Osteocyte (in vitro differentiated cells): Measurements from ENCODE around the gene EMSY. TPM values are rescaled to one million over a fixed set of nuclear protein-coding genes. Genes with fewer than 3 reads are reported as not detected.
"Not testable (repeated sequence)": the region's sequence is repeated elsewhere in the genome, so short reads cannot be mapped to it uniquely, and the experiment has no call there.

Experiments used
- DNase-seq: peaks from one replicate; pipeline ENCODE4 v3.0.0; 2021; ENCODE audit warnings: mixed read lengths; ENCODE audit not compliant: unreplicated experiment; ENCODE audit errors: extremely low spot score
- H3K27ac Mint-ChIP-seq: one replicate; pipeline ENCODE4 v1.8.0; 2021; ENCODE audit warnings: mild to moderate bottlenecking, mixed read lengths; ENCODE audit not compliant: unreplicated experiment
- H3K27me3 Mint-ChIP-seq: one replicate; pipeline ENCODE4 v1.8.0; 2021; ENCODE audit warnings: mixed read lengths; ENCODE audit not compliant: unreplicated experiment
- H3K36me3 Mint-ChIP-seq: one replicate; pipeline ENCODE4 v1.8.0; 2021; ENCODE audit warnings: mixed read lengths; ENCODE audit not compliant: unreplicated experiment
- H3K4me1 Mint-ChIP-seq: one replicate; pipeline ENCODE4 v1.8.0; 2021; ENCODE audit warnings: mixed read lengths; ENCODE audit not compliant: unreplicated experiment
- H3K4me3 Mint-ChIP-seq: one replicate; pipeline ENCODE4 v1.8.0; 2021; ENCODE audit warnings: mild to moderate bottlenecking, moderate library complexity, mixed read lengths; ENCODE audit not compliant: unreplicated experiment
- H3K9me3 Mint-ChIP-seq: one replicate; pipeline ENCODE4 v1.8.0; 2021; ENCODE audit warnings: mixed read lengths; ENCODE audit not compliant: unreplicated experiment
- total RNA-seq: library from RNA; stranded (reverse); gene quantifications from 2 replicates; pipeline ENCODE4 v1.2.1, GENCODE V29; 2021
- TF ChIP-seq, protein P1 (sequence below): fragments of 200-600 bp; sonication (generic); IDR thresholded peaks from 2 replicates; pipeline ENCODE4 v1.5.0; 2021; ENCODE audit warnings: antibody characterized with exemption, mild to moderate bottlenecking, moderate library complexity

Gene EMSY
- total RNA-seq, 1 donor from 2014 or later, result 23.8 TPM

DNA sequence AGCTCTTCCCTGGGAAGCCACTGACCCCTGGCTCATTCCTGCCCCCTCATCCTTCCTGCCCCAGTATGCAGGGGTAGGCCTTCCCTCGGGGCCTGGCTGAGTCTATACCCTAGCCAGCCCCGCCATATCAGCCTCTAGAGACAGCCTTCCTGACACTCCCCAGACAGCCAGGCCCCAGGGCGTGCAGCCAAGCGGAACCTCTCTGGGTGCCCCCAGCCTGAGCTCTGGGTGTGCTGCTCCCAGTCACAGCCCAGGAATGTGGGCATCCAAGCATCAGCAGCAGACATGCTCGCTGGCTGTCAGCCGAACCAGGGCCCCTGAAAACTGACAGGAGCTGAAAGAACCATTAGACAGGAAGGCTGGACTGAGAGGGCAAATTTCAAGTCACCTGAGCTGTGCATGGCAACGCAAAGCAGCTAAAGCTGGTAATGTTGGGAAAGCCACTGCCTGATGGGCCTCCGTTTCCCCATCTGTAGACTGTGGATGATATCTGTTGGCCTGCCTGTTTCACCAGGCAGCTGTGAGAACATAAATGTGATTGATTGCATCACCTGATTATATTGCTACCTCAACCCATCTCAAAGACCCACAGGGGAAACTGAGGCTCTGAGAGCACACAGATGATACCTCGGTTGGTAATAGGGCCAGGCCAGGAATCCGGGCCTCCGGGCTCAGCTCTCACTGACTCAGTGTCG, 132.6 kb downstream of the EMSY start:
- Mint-ChIP-seq H3K36me3 (no peaks in the 10 kb centered on the region), H3K9me3 (peaks cover 8% of the 10 kb centered on the region), H3K4me1 (peaks cover 74% of the 10 kb centered on the region), H3K27ac (peak overlapping the region; percentile 94), H3K27me3 (no peaks in the 10 kb centered on the region), H3K4me3 (no peak overlapping the region)
- DNase-seq, result peak; percentile 92
- TF ChIP-seq, protein P1, sequence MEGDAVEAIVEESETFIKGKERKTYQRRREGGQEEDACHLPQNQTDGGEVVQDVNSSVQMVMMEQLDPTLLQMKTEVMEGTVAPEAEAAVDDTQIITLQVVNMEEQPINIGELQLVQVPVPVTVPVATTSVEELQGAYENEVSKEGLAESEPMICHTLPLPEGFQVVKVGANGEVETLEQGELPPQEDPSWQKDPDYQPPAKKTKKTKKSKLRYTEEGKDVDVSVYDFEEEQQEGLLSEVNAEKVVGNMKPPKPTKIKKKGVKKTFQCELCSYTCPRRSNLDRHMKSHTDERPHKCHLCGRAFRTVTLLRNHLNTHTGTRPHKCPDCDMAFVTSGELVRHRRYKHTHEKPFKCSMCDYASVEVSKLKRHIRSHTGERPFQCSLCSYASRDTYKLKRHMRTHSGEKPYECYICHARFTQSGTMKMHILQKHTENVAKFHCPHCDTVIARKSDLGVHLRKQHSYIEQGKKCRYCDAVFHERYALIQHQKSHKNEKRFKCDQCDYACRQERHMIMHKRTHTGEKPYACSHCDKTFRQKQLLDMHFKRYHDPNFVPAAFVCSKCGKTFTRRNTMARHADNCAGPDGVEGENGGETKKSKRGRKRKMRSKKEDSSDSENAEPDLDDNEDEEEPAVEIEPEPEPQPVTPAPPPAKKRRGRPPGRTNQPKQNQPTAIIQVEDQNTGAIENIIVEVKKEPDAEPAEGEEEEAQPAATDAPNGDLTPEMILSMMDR, result no peak

DNA sequence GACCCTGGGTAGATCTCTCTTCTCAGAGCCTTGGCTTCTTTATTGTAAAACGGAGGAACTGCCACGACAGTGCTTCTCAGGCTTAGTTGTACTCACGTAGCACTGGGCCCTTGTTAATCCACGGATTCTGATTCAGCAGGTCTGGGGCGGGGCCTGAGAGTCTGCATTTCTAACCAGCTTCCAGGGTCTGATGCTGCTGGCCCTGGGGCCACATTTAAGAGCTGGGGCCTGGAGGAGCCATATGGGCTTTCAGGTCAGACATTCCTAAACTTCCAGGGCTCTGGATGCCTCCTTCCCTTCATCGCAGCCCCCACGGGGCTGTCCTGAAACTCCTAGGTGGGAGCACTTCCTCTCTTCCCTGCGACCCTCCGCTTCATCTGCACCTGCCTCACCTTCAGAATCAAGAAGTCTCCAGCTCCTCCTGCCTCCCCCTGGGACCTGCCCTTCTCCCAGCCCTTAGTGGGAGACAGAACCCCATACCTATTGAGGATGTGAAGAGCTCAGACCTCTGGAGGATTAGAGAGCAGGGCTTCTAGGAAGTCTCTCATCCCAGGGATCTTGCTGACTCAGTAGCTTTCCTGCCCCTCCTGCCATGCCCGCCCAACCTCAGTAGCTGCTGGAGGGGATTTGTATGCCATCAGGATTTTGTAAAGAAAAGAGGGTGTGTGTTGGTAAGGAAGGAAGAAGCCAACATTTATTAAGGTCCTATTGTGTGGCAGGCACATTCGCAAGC, 133.3 kb downstream of the EMSY start:
- Mint-ChIP-seq H3K27me3 (no peaks in the 10 kb centered on the region), H3K9me3 (peaks cover 8% of the 10 kb centered on the region), H3K27ac (peak overlapping the region; percentile 94), H3K36me3 (no peaks in the 10 kb centered on the region), H3K4me1 (peaks cover 74% of the 10 kb centered on the region), H3K4me3 (no peak overlapping the region)
- TF ChIP-seq, protein P1, result no peak
- DNase-seq, result no peak

DNA sequence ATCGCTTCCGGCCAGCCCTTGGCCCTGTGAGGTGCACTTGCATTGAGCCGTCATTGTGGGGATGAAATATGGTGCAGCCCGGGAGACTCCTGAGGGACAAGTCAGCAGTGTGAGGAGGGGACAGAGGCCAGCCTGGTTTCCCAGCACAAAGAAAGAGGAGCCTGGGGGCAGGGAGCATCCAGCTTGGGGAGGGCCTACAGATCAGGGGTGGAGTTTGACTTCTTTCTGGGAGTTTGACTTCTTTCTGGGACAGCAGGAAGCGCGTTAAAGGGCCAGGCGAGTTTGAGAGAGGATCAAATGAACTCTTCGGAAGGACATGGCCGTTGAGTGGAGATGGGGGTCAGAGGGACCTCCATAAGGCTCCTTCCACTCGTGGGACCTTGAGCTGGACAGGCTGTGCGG, 133.8 kb downstream of the EMSY start:
- no peaks in the 10 kb centered on the region for H3K27me3 Mint-ChIP-seq
- H3K4me1 Mint-ChIP-seq, result peaks cover 68% of the 10 kb centered on the region
- TF ChIP-seq, protein P1, result no peak
- peaks cover 6% of the 10 kb centered on the region for H3K9me3 Mint-ChIP-seq
- peak overlapping the region; percentile 94 for H3K27ac Mint-ChIP-seq
- no peaks in the 10 kb centered on the region for H3K36me3 Mint-ChIP-seq
- DNase-seq, result no peak
- no peak overlapping the region for H3K4me3 Mint-ChIP-seq

DNA sequence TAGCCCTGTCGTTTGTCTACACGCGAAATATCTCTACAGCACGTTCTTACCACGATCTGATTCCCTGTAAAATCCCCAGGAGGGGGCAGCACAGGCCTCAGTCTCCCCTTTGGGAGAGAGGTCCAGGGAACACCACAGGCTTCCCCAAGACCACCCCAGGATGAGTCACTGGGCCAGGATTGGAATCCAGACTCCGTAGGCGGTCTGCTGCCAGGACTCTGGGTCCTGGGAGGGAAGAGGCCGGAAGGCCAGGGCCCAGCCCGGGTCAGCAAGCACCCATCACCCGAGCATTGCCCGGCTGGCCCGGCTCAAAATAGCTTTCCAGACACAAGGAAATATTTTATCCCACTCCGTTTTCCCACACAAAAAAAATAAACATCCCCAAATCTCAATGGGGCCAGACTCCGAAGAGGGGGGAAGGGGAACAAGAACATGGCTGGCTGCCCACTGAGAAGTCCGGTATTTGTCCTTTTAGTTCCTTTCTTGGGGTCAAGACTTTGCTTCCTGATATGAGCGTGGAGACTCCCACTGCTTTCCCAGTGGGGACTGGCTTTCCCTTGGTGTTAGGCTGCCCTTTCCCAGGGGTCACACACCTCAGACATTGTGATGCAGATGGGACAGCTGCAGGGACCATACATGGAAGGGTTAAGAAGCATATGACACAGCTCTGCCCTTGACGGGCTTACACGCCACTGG, 134.4 kb downstream of the EMSY start:
- TF ChIP-seq, protein P1, result peak; percentile 63
- H3K27ac Mint-ChIP-seq, result peak overlapping the region; percentile 94
- peaks cover 63% of the 10 kb centered on the region for H3K4me1 Mint-ChIP-seq
- H3K36me3 Mint-ChIP-seq, result no peaks in the 10 kb centered on the region
- peaks cover under 1% of the 10 kb centered on the region for H3K9me3 Mint-ChIP-seq
- H3K27me3 Mint-ChIP-seq, result no peaks in the 10 kb centered on the region
- DNase-seq, result no peak
- H3K4me3 Mint-ChIP-seq, result peak overlapping the region; percentile 5

DNA sequence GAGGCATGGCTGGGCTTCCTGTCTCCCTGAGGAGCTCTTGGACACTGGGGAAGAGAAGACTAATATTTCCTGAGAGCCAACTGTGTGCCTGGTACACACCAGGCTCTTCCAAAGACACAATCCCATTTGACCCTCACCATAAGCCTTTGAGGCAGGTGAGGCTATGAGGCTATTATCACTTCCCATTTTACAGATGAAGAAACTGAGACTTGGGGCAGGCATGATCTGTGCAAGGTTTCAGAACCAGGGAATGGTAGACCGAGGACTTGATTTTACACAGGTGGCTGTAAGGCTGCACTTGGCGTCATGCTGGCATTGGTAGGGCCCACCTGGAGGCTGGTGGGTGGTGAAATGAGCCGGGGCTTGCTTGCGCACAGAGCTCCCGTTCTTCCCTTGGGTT, 134.9 kb downstream of the EMSY start:
- Mint-ChIP-seq H3K36me3 (no peaks in the 10 kb centered on the region), H3K27me3 (no peaks in the 10 kb centered on the region), H3K4me1 (peaks cover 59% of the 10 kb centered on the region), H3K27ac (peak overlapping the region; percentile 94), H3K9me3 (no peaks in the 10 kb centered on the region), H3K4me3 (peak overlapping the region; percentile 5)
- no peak for DNase-seq
- TF ChIP-seq, protein P1, result no peak

DNA sequence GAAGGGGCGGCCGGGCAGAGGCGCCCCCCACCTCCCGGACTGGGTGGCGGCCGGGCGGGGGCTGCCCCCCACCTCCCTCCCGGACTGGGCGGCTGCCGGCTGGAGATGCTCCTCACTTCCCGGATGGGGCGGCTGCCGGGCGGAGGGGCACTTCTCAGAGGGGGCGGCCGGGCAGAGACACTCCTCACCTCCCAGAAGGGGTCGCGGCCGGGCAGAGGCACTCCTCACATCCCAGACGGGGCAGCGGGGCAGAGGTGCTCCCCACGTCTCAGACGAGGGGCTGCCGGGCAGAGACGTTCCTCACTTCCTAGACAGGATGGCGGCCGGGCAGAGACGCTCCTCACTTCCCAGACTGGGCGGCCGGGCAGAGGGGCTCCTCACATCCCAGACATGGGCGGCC, 137.7 kb downstream of the EMSY start:
- not testable (repeated sequence) for H3K4me3 Mint-ChIP-seq, H3K36me3 Mint-ChIP-seq, H3K27ac Mint-ChIP-seq, DNase-seq, H3K9me3 Mint-ChIP-seq, H3K27me3 Mint-ChIP-seq
- H3K4me1 Mint-ChIP-seq, result peaks cover 37% of the 10 kb centered on the region
